DMS153 (cell line): ENCODE measurements around the gene POU3F4.

Experiments
- DNase-seq: peaks from one replicate; lab custom pipeline; 2025; lab: John Stamatoyannopoulos, UW

Gene POU3F4

GRCh38 chrX:83508006-83508405 lies at the start of gene POU3F4:
Gene POU3F4 (plus strand): TSS chrX:83508290. CDS start chrX:83508325, 35 bp downstream.
- DNase-seq: no peak

DNA sequence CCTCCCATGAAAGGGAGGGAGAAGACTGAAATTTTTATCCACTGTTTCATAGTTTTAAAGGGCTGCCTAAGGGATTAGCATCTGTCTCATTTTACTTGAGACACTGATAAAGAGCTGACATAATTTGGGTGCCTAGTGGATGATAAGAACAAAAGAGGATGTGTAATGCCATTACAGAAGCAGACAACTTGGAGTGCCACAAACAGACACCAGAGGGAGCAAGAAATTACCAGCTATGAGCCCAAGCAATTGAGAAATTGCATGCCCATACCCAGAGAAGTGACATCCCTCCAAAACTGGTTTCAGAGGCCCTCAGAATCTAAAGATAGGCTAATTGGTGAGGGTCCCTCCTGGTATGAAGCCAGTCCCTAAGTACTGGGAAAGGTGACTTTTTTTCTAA lies 38.5 kb upstream of the POU3F4 start:
- no peak for DNase-seq

DNA sequence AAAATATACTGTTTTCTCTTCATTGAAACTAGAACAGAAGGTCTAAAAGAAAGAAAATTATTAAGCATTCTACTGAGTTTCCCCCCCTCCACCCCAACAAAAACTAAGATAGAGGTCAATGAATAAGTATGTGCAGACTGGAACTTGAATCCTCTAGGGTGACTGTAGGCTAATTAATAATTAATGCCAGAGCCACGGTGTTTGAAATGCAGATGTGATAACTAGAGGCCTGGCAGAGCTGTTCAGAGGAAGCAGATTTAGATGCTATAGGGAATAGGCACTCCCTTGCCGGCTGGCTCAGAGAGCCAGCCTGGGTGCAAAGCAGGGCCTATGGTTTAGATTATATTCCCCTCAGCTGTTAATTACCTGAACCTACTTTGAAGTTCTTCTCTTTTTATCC lies 12.2 kb upstream of the POU3F4 start:
- DNase-seq: no peak

DNA sequence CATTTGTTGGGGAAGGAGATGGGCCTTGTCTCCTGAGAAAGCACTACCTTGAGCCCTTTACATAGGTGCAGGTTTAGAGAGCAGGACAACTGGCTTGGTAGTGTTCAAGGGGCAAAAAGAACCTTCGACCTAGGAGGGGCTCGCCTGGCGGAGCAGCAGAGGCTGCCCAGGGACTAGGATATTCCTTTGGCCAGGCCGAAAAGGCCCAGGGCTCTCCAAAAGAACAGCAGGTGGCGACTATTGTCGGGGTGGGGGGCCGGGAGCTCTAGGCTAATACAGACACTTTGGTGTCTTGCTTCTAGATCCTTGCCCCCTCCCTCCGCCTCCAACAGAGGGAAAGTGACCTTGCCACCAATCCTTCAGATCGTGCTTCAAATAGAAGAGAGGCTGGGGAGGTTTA lies 7.1 kb upstream of the POU3F4 start:
- no peak for DNase-seq

DNA sequence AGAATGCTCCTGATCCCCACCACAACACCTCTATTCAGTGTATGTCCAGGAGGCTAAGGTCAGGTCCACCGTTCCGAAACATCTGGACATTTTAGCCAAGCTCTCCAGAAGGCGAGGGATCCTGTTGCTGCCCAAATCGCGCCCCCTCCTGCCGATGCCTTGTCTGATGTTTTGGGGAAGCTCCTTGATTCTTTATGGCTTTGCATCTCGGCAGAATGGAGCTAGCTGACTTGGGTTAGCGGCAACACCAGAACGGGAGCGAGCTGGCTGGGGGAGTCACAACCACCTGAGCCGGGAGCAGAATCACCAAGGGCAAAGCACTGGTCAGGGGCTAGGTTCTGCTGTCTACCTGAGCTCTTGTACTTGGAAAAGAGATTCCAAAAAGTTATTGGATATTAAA lies 6.6 kb upstream of the POU3F4 start:
- no peak for DNase-seq

- DNase-seq: no peak
These were observed 3.2 kb upstream of the POU3F4 start for GRCh38 chrX:83504721-83505479.

GRCh38 chrX:83508526-83509253 lies 600 bp downstream of the POU3F4 start:
- DNase-seq: no peak

- no peak for DNase-seq
These were observed 1.2 kb downstream of the POU3F4 start for GRCh38 chrX:83509254-83509801.

DNA sequence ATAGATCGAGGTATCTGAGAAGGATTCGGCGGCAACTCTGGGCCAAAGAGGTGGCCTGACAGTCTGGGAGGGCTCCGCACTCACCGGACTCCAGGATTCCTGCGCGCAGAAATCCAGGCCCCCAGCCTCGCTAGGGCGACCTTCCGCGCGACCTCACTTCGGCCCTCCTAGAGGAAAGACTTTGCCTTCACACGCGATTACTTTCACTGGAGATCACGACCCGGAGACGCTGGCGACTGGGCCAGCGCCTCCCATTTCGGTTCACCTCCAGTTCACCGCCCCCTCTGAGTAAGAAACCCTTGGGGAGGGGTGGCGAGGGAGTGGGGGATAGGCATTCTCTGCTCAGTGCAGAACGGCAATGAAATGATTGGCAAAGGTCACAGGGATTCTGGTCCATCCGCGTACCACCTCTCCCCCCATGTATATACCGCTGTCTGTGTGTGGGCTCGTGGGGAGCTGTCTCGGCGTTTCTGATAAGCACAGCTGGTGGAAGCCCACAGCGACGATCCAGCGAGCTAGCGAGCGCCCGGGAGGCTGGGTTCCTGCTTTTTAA lies 2.5 kb downstream of the POU3F4 start:
- DNase-seq: no peak

- no peak for DNase-seq
These were observed 3.1 kb downstream of the POU3F4 start for GRCh38 chrX:83511208-83511607.

DNA sequence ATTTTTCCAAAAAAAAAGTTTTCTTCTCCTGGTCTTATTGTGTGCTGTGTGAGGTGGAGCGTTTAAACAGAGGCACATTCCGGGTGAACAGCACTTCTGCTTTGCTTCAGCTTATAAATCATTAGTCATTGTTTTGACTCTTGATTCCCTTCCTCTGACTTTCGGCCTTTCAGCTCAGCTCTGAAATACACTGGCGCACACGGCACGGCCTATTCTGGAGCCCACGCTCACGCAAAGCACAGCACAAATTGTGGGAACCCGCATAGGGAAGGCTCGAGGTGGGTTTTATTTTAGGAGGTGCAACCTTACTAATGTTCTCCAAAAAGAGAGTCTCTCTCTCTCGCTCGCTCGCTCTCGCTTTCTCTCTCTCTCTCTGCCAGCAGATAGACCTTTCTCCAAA lies 4.0 kb downstream of the POU3F4 start:
- no peak for DNase-seq

DNA sequence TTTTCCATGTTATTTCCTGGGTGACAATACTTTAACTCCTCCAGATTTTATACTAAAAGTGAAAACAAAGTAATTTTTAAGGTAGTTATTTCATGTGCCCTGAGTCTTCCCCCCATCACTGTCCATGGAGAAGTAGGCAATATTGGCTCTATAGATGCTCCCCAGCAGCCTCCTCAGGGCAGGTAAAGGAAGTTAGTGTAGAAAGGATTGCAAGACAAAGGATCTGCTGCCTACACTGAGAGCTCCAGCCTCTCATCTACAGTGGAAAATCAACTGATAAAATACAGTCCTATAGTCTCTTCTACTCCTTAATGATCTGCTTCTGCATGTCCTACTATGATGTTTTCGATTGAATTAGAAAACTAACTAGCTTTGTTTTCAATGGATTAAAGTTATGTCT lies 8.5 kb downstream of the POU3F4 start:
- DNase-seq: no peak

DNA sequence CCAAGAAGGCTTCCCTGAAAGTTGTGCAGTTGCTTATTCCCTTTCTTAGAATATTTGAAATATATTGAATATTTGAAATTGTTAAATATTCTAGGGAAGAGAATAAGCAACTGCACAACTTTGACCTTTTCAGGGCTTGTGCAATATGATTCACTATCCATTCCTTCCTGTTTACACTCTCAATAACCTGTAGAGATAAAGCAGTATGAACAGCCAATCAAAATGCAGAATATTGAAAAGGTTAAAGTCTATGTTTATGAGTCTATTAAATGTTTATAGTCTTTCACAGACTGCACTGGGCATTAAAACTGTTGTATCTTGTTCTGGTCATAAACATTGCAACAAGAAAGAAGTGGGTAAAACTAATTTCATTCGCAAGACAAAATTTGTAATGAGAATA lies 13.8 kb downstream of the POU3F4 start:
- DNase-seq: no peak

DNA sequence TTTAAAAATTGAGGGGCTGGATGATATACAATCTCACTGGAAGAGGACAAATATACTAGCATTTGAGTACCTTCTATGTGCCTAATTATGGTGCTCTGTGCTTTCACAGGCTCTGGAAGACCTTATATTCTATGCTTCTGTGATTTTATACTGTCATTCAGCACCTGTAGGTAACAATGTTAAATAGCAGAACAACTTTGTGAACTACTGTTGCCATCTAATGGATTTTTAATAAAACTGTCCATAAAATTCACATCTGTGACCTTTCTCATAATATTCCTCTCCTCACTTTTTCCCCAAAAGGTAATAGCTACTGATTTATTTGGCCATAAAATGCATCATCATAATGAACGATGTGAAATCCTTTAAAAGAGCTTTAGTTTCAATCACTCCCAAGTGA lies 21.9 kb downstream of the POU3F4 start:
- no peak for DNase-seq

DNA sequence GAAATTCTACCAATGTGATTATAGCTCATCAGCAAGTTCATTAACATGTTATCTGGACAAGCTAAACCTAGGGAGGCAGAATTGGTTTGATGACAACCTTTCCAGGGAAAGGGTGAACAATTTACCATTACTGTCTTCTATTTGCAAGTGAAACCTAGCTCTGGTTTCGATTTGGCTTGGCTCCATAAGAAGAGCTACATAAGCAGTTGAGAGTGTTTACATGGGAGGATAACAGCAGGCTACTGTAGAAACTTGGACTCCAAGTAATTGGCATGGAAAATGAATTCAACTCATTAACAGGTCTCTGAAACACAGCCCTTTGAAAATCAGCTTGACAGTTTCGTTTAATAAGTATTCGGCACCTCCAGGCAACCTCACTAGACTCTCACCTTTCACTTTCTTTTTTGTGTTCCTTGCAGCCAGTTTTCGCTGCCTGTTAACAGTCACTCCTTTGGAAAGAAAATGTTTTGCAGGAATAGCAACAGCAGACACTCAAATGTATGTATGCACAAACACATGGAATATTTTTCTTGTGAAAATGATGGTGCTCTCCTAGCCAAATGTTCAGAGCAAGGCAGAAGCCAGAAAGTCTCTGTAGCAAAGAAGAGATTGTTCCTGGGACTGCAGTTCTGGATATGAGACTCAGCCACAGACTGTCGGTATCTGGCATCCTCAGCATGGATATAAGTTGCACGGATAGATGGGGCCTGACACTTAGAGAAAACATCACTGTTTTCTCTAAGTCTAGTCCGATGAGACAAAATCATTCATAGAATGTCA lies 27.5 kb downstream of the POU3F4 start:
- DNase-seq: no peak
